22Rv1 (cell line): Measurements from ENCODE around the gene FCGR3A.
"Not testable (repeated sequence)": the region's sequence is repeated elsewhere in the genome, so short reads cannot be mapped to it uniquely, and the experiment has no call there.

ENCODE experiments used
- H3K27ac ChIP-seq: fragments of 450-650 bp; 2 replicates; pipeline ENCODE4 v1.5.1; 2017
- TF ChIP-seq, protein P1 (sequence below): fragments of 450-650 bp; IDR thresholded peaks from 2 replicates; pipeline ENCODE4 v1.5.1; 2017; ENCODE audit warnings: mild to moderate bottlenecking

Gene FCGR3A

GRCh38 chr1:161557506-161558450 is 8.2 kb upstream of the FCGR3A start:
- H3K27ac ChIP-seq = not testable (repeated sequence)

DNA sequence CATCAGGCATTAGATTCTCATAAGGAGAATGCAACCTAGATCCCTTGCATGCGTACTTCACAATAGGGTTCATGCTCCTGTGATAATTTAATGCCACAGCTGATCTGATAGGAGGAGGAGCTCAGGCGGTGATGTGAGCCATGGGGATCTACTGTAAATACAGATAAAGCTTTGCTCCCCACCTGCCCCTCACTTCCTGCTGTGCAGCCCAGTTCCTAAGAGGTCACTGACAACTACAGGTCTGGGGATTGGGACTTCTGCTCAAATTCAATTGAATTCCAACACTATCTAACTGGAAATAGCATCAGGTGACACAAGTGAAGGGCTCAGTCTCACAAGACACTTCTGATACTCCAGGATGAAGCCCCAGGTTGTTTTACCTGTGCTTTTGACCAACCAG is 7.4 kb upstream of the FCGR3A start:
- not testable (repeated sequence) for H3K27ac ChIP-seq

- H3K27ac ChIP-seq = not testable (repeated sequence)
Observed at GRCh38 chr1:161556143-161556542, 6.5 kb upstream of the FCGR3A start.

- not testable (repeated sequence) for H3K27ac ChIP-seq
Observed at GRCh38 chr1:161554815-161555417, 5.3 kb upstream of the FCGR3A start.

GRCh38 chr1:161554340-161554739 is 4.7 kb upstream of the FCGR3A start:
- not testable (repeated sequence) for H3K27ac ChIP-seq

DNA sequence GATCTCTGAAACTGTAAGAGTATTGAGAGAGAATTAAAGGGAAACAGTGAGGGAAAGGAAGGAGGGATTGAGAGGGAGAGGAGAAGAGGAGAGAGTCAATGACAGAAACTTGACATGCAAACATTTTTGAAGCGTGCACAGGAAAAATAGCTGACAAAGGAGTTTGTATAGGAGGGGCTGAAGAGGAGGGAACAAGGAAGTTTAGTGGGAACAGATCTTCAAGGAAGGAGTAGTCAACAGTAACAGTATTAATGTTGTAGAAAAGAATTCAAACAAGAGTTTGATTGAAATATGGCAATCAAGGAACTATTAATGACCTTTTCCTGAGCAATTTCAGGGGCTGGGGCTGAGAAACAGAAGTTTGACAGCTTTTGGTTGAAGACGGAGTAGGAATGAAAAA is 4.0 kb upstream of the FCGR3A start:
- not testable (repeated sequence) for H3K27ac ChIP-seq

GRCh38 chr1:161550942-161551341 is 1.3 kb upstream of the FCGR3A start:
- not testable (repeated sequence) for H3K27ac ChIP-seq

DNA sequence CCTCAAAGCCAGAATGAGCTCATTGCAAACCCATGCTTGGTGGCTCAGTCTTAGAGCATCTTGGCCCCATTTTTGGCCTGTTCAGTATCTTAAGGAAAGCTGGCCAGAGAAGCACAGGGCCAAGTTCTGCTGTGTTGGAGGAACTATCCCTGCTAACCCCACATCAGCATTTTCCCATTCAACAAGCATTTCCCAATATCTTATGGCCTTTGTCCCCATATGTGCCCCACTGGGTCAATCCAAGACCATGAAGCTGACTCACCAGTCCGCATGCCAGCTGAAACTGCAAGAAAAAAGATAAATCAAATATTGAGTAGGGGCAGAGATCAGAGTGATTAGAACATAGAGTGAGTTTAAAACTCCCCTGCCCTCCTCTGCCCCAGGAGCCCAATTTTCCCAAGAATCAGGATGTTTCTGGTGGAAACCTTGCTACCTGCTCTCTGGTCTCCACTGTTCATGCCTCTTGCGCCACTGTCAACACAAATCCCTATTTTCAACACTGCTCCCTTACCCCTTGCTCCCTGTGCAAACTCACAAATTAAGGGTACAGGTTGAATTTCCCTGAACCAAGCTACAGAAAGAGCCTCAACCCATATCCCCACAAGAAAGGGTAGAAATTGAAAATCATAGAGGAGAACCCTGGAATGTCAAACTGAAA is 740 bp downstream of the FCGR3A start:
- H3K27ac ChIP-seq = not testable (repeated sequence)

GRCh38 chr1:161547995-161548741 is 1.4 kb downstream of the FCGR3A start:
- not testable (repeated sequence) for H3K27ac ChIP-seq

- not testable (repeated sequence) for H3K27ac ChIP-seq
Observed at GRCh38 chr1:161545005-161545731, 4.5 kb downstream of the FCGR3A start.

GRCh38 chr1:161543125-161543524 is 6.5 kb downstream of the FCGR3A start:
- H3K27ac ChIP-seq = not testable (repeated sequence)

GRCh38 chr1:161542091-161542559 is 7.5 kb downstream of the FCGR3A start:
- not testable (repeated sequence) for H3K27ac ChIP-seq

DNA sequence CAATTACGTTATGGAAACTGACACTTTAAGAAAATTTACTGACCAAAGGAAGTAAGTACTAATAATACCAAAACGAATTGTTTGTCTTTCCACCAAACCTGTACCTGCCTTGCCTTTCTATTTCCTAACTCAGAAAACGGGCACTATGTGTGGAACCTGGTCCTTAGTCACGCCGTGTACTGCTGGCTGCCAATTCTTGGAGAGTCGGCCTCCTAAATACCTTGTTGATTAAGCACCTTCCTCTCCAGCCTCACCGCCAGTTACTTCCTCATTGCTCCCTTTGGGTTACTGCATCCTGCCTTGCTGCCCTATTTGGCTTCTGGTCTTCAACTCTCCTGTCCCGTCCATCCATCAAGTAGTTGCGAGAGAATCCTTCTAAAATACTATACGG is 9.1 kb downstream of the FCGR3A start:
- not testable (repeated sequence) for H3K27ac ChIP-seq

- H3K27ac ChIP-seq = not testable (repeated sequence)
- TF ChIP-seq, protein P1, sequence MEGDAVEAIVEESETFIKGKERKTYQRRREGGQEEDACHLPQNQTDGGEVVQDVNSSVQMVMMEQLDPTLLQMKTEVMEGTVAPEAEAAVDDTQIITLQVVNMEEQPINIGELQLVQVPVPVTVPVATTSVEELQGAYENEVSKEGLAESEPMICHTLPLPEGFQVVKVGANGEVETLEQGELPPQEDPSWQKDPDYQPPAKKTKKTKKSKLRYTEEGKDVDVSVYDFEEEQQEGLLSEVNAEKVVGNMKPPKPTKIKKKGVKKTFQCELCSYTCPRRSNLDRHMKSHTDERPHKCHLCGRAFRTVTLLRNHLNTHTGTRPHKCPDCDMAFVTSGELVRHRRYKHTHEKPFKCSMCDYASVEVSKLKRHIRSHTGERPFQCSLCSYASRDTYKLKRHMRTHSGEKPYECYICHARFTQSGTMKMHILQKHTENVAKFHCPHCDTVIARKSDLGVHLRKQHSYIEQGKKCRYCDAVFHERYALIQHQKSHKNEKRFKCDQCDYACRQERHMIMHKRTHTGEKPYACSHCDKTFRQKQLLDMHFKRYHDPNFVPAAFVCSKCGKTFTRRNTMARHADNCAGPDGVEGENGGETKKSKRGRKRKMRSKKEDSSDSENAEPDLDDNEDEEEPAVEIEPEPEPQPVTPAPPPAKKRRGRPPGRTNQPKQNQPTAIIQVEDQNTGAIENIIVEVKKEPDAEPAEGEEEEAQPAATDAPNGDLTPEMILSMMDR = peak; percentile 16; the same call in 1 of the 2 replicates
Observed at GRCh38 chr1:161539731-161540569, 9.7 kb downstream of the FCGR3A start.

DNA sequence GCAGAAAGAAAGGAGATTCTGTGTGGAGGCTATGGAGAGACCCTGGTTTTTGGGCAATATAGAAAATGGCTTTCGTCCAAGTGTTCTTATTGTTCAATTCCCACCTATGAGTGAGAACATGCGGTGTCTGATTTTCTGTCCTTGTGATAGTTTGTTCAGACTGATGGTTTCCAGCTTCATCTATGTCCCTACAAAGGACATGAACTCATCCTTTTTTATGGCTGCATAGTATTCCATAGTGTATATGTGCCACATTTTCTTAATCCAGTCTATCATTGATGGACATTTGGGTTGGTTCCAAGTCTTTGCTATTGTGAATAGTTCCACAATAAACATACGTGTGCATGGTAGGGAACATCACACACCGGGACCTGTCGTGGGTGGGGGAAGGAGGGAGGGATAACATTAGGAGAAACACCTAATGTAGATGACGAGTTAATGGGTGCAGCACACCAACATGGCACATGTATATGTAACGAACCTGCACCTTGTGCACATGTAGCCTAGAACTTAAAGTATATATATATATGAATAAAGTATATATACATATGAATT is 10.6 kb downstream of the FCGR3A start:
- H3K27ac ChIP-seq = not testable (repeated sequence)

DNA sequence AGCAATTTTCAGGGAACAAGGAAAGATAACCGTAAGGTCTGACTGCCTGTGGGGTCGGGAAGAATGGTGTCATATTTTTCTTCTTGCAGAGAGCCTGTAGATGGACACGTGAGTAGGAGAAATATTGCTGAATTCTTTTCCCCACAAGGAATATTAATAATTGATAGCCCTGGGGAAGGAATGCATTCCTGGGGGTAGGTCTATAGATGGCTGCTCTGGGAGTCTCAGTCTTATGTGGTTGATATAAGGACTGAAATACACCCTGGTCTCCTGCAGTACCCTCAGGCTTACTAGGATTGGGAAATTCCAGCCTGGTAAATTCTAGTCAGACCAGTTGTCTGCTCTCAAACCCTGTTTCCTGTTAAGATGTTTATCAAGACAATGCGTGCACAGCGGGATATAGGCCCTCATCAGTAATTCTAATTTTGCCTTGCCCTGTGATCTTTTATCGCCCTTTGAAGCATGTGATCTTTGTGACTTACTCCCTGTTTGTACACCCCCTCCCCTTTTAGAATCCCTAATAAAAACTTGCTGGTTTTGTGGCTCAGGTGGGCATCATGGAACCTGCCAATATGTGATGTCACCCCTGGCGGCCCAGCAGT is 12.4 kb downstream of the FCGR3A start:
- not testable (repeated sequence) for H3K27ac ChIP-seq

DNA sequence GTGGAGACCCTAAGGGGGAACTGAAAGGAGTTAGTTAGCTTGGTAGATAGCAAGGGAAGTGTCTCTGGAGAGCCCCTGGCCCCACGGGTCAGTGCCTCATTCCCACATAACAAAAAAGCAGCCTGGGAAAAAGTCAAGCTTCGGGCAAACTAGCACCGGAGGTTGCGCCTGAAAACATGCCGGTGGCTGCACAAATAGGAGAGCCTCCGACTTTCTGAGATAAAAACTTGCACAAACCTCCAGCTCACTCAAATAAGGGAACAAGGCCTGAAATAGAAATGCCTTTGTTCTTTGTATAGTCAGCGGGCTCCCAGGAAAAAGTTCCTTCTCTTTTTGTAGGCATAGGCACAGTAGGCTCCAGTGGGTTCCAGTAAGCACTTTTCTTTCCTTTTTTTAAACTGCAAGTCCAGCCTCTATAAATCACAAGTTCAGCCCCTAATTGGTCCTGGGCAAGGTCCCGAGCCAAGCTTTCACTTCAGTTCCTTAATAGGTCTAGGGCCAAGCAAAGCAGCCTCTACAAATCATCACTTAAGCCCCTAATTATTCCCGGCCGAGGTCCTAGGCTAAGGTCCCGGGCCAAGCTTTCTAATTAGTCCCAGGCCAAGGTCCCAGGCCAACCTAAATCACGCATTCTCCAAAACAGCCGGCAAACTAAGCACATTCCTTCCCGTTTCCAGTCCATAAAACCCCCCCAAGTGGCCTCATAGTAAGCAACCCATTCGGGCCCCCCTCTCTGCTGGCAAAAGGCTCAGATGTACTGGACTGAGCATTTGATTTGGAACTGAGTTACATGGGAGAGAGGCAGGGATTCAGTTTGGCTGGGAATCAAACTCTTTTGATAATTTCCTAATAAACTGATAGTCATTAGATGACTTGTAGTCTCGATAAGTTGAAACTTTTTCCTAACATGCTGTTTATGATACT is 16.7 kb downstream of the FCGR3A start:
- not testable (repeated sequence) for H3K27ac ChIP-seq
